H1 (cell line): ENCODE measurements around the gene GRIP2. TPM values are rescaled to one million over a fixed set of nuclear protein-coding genes. Genes with fewer than 3 reads are reported as not detected.

Experiments
- CTCF ChIA-PET: fragments of 300-600 bp; sonication (Branson Sonifier 250); formaldehyde crosslinking; loops from one replicate; lab custom pipeline; 2021; ENCODE audit not compliant: partially characterized antibody; lab: Charles Lee
- POLR2A ChIA-PET: fragments of 300-600 bp; sonication (Branson Sonifier 250); formaldehyde crosslinking; loops from one replicate; lab custom pipeline; 2021; ENCODE audit warnings: inconsistent platforms; ENCODE audit not compliant: partially characterized antibody; lab: Charles Lee
- DNase-seq, 2 experiments: peaks; one replicate each; pipeline versions ENCODE4 v3.0.0 to v3.0.0-alpha.2; 2010 to 2022; ENCODE audit warnings: low spot score in 2 of 2, low read depth in 1 of 2, mixed read lengths in 1 of 2
- FAIRE-seq: peaks from 2 replicates; lab custom pipeline; 2011; peaks lifted over from hg19 to GRCh38; lab: Jason Lieb, UNC
- H2AFZ ChIP-seq: 2 replicates; pipeline ENCODE4 v1.8.1; 2012; ENCODE audit warnings: low read length, inconsistent platforms
- H2AK5ac ChIP-seq: 2 replicates; pipeline ENCODE4 v1.6.1; 2013; ENCODE audit warnings: low read depth, low read length
- H2BK120ac ChIP-seq: replicated peaks from 2 replicates; pipeline ENCODE3; 2013; ENCODE audit warnings: low read depth, low read length, inconsistent platforms
- H2BK12ac ChIP-seq: 2 replicates; pipeline ENCODE4 v1.6.1; 2013; ENCODE audit warnings: low read depth, low read length
- H2BK15ac ChIP-seq: 2 replicates; pipeline ENCODE4 v1.6.1; 2013; ENCODE audit warnings: low read length
- H2BK20ac ChIP-seq: 2 replicates; pipeline ENCODE4 v1.6.1; 2013; ENCODE audit warnings: low read length
- H2BK5ac ChIP-seq: 2 replicates; pipeline ENCODE4 v1.6.1; 2013; ENCODE audit warnings: low read depth, low read length
- H3K14ac ChIP-seq: 2 replicates; pipeline ENCODE4 v1.6.1; 2013; ENCODE audit warnings: inconsistent platforms; ENCODE audit not compliant: insufficient read length
- H3K18ac ChIP-seq: 2 replicates; pipeline ENCODE4 v1.6.1; 2013; ENCODE audit warnings: low read length; ENCODE audit errors: extremely low read depth
- H3K23ac ChIP-seq: 2 replicates; pipeline ENCODE4 v1.6.1; 2013; ENCODE audit warnings: inconsistent platforms; ENCODE audit not compliant: insufficient read length
- H3K23me2 ChIP-seq: 2 replicates; pipeline ENCODE4 v1.6.1; 2013; ENCODE audit warnings: low read depth, low read length
- H3K27ac ChIP-seq: 2 replicates; pipeline ENCODE4 v1.6.1; 2011; ENCODE audit warnings: low read depth, low read length, inconsistent platforms
- H3K27me3 ChIP-seq, 4 experiments: replicated peaks in 1 of 4; 1 replicate in 1 of 4; 2 replicates in 3 of 4; pipeline versions ENCODE4 v1.6.1 to v1.8.1; 2011 to 2013; ENCODE audit warnings: low read length in 3 of 4, mild to moderate bottlenecking in 3 of 4, inconsistent platforms in 2 of 4, mixed read lengths in 2 of 4, moderate library complexity in 1 of 4; ENCODE audit not compliant: control insufficient read depth in 3 of 4, insufficient read depth in 3 of 4; ENCODE audit errors: extremely low read depth in 1 of 4
- H3K36me3 ChIP-seq, 4 experiments: 2 replicates each; pipeline versions ENCODE4 v1.6.1 to v1.8.1; 2011 to 2013; ENCODE audit warnings: mild to moderate bottlenecking in 4 of 4, low read length in 3 of 4, moderate library complexity in 2 of 4, control low read depth in 1 of 4, inconsistent platforms in 1 of 4; ENCODE audit not compliant: insufficient read depth in 4 of 4, control insufficient read depth in 2 of 4
- H3K4ac ChIP-seq: replicated peaks from 2 replicates; pipeline ENCODE3; 2013; ENCODE audit warnings: low read length, low read depth, mixed read lengths, inconsistent platforms; ENCODE audit not compliant: insufficient read length
- H3K4me1 ChIP-seq, 4 experiments: replicated peaks in 1 of 4; 1 replicate in 1 of 4; 2 replicates in 3 of 4; pipeline versions ENCODE4 v1.6.1 to v1.8.1; 2011 to 2013; ENCODE audit warnings: low read length in 3 of 4, inconsistent platforms in 2 of 4, mixed read lengths in 1 of 4; ENCODE audit not compliant: insufficient read depth in 4 of 4, control insufficient read depth in 3 of 4
- H3K4me2 ChIP-seq, 2 experiments: 2 replicates each; pipeline versions ENCODE4 v1.6.1 to v1.8.1; 2011 to 2013; ENCODE audit warnings: low read depth in 2 of 2, low read length in 2 of 2, control low read depth in 1 of 2, inconsistent platforms in 1 of 2, mild to moderate bottlenecking in 1 of 2; ENCODE audit not compliant: insufficient read depth in 1 of 2
- H3K4me3 ChIP-seq, 4 experiments: fragments of 200-600, 300-600 bp in 1 of 4; sonication (generic), shearing (Covaris generic), sonication (Bioruptor Twin) in 1 of 4; 2 replicates each; pipeline versions ENCODE4 v1.5.1 to v1.8.1; 2011 to 2016; ENCODE audit warnings: low read length in 4 of 4, low read depth in 3 of 4, control low read depth in 2 of 4, inconsistent platforms in 2 of 4, mild to moderate bottlenecking in 2 of 4, mixed read lengths in 1 of 4, moderate library complexity in 1 of 4; ENCODE audit not compliant: insufficient read depth in 2 of 4; ENCODE audit errors: extremely low read depth in 1 of 4
- H3K56ac ChIP-seq: replicated peaks from 2 replicates; pipeline ENCODE3; 2013; ENCODE audit warnings: low read depth, mild to moderate bottlenecking, mixed read lengths, low read length, inconsistent platforms; ENCODE audit not compliant: insufficient read length
- H3K79me1 ChIP-seq: 2 replicates; pipeline ENCODE4 v1.6.1; 2013; ENCODE audit warnings: low read depth, low read length, control low read depth
- H3K79me2 ChIP-seq, 2 experiments: 2 replicates each; pipeline versions ENCODE4 v1.6.1 to v1.8.1; 2012 to 2013; ENCODE audit warnings: low read length in 2 of 2, mild to moderate bottlenecking in 2 of 2, inconsistent platforms in 1 of 2; ENCODE audit not compliant: insufficient read depth in 2 of 2, control insufficient read depth in 1 of 2
- H3K9ac ChIP-seq, 4 experiments: replicated peaks in 1 of 4; 1 replicate in 1 of 4; 2 replicates in 3 of 4; pipeline versions ENCODE4 v1.6.1 to v1.8.1; 2011 to 2013; ENCODE audit warnings: low read depth in 3 of 4, low read length in 3 of 4, control low read depth in 2 of 4, mild to moderate bottlenecking in 2 of 4, moderate library complexity in 2 of 4, inconsistent platforms in 1 of 4; ENCODE audit errors: extremely low read depth in 1 of 4
- H3K9me3 ChIP-seq, 2 experiments: 2 replicates each; pipeline versions ENCODE4 v1.6.1 to v1.8.1; 2012 to 2013; ENCODE audit warnings: mild to moderate bottlenecking in 2 of 2, moderate library complexity in 2 of 2, control low read depth in 1 of 2, inconsistent platforms in 1 of 2, low read depth in 1 of 2, low read length in 1 of 2, mixed read lengths in 1 of 2; ENCODE audit not compliant: insufficient read depth in 2 of 2
- H4K20me1 ChIP-seq, 2 experiments: replicated peaks in 1 of 2; 2 replicates each; pipeline versions ENCODE3 to v1.8.1; 2011 to 2013; ENCODE audit warnings: inconsistent platforms in 2 of 2, low read length in 2 of 2, mild to moderate bottlenecking in 1 of 2; ENCODE audit not compliant: insufficient read depth in 2 of 2, control insufficient read depth in 1 of 2
- H4K5ac ChIP-seq: 2 replicates; pipeline ENCODE4 v1.6.1; 2013; ENCODE audit warnings: low read length, low read depth, mixed read lengths, inconsistent platforms; ENCODE audit not compliant: insufficient read length
- H4K8ac ChIP-seq: 2 replicates; pipeline ENCODE4 v1.8.0; 2013; ENCODE audit warnings: mild to moderate bottlenecking, moderate library complexity, low read length, inconsistent platforms; ENCODE audit not compliant: insufficient read depth; ENCODE audit errors: extremely low read depth
- H4K91ac ChIP-seq: replicated peaks from 2 replicates; pipeline ENCODE3; 2013; ENCODE audit warnings: low read length, mixed read lengths, inconsistent platforms; ENCODE audit not compliant: insufficient read length
- JUN ChIP-seq: IDR thresholded peaks from 2 replicates; pipeline ENCODE4 v1.6.1; 2011; ENCODE audit warnings: low read depth, mild to moderate bottlenecking, improper control_type of control experiment, low read length
- RAD21 ChIP-seq, 2 experiments: IDR thresholded peaks in 1 of 2; conservative IDR thresholded peaks in 1 of 2; 2 replicates each; pipeline ENCODE4 v1.6.1; 2011; ENCODE audit warnings: low read depth in 2 of 2, low read length in 2 of 2, improper control_type of control experiment in 1 of 2, inconsistent platforms in 1 of 2, mild to moderate bottlenecking in 1 of 2, moderate library complexity in 1 of 2
- SIN3A ChIP-seq, 2 experiments: IDR thresholded peaks in 1 of 2; conservative IDR thresholded peaks in 1 of 2; 2 replicates each; pipeline ENCODE4 v1.6.1; 2011 to 2012; ENCODE audit warnings: low read length in 2 of 2, improper control_type of control experiment in 1 of 2, low read depth in 1 of 2, mild to moderate bottlenecking in 1 of 2
- SRF ChIP-seq: IDR thresholded peaks from 2 replicates; pipeline ENCODE4 v1.6.1; 2011; ENCODE audit warnings: mild to moderate bottlenecking, low read depth, low read length, moderate library complexity
- TBP ChIP-seq: IDR thresholded peaks from 2 replicates; pipeline ENCODE4 v1.6.1; 2011; ENCODE audit warnings: low read depth, low read length, improper control_type of control experiment
- WGBS, 2 experiments: shearing (Covaris generic) in 1 of 2; methylation state at CpG; one replicate each; pipeline versions ENCODE4 v1.1.6 to v1.1.7; 2013 to 2015; ENCODE audit warnings: low lambda C conversion rate in 2 of 2, mixed read lengths in 2 of 2, inconsistent platforms in 1 of 2, low coverage in 1 of 2, missing lambda C conversion rate in 1 of 2; ENCODE audit not compliant: insufficient replicate concordance in 2 of 2, insufficient coverage in 1 of 2, insufficient read length in 1 of 2; ENCODE audit errors: extremely low coverage in 1 of 2, missing lambda C conversion rate in 1 of 2; 5-methylcytosine and 5-hydroxymethylcytosine counted together
- polyA plus RNA-seq, 7 experiments: library from polyadenylated mRNA; depleted of rRNA in 3 of 7; stranded (reverse) in 5 of 7; unstranded in 2 of 7; fragments of >200 nt in 5 of 7; fragments of 200-250 nt in 2 of 7; gene quantifications; 1 replicate in 5 of 7; 2 replicates in 1 of 7; 4 replicates in 1 of 7; pipeline versions ENCODE4 v1.2.1 to v1.2.3, GENCODE V29; 2011 to 2013; ENCODE audit warnings: missing spikeins in 2 of 7, mixed read lengths in 2 of 7
- total RNA-seq: library from RNA; stranded (reverse); fragmentation: NEBNext Ultra II Directional; extraction: Animal tissue kit (Norgen Biotek cat#: 25700); gene quantifications from 2 replicates; pipeline ENCODE4 v1.2.1, GENCODE V29; 2021
- TF ChIP-seq, protein P1 (sequence below), 3 experiments: IDR thresholded peaks; 1 replicate in 2 of 3; 2 replicates in 1 of 3; pipeline versions ENCODE4 v1.5.1 to v1.6.1; 2011; ENCODE audit warnings: low read length in 3 of 3, mild to moderate bottlenecking in 3 of 3, inconsistent platforms in 2 of 3, low read depth in 1 of 3, moderate library complexity in 1 of 3; ENCODE audit not compliant: insufficient read depth in 1 of 3; ENCODE audit errors: control extremely low read depth in 1 of 3
- TF ChIP-seq, protein P2 (sequence below): IDR thresholded peaks from 2 replicates; pipeline ENCODE4 v1.6.1; 2012; ENCODE audit warnings: low read length, inconsistent platforms

Gene GRIP2
- total and polyA plus RNA-seq, 2 of the 8 experiments (the other 6 are each of a cell fraction or from before 2014, with no cell fraction given) = 2.5 to 6.4 TPM

DNA sequence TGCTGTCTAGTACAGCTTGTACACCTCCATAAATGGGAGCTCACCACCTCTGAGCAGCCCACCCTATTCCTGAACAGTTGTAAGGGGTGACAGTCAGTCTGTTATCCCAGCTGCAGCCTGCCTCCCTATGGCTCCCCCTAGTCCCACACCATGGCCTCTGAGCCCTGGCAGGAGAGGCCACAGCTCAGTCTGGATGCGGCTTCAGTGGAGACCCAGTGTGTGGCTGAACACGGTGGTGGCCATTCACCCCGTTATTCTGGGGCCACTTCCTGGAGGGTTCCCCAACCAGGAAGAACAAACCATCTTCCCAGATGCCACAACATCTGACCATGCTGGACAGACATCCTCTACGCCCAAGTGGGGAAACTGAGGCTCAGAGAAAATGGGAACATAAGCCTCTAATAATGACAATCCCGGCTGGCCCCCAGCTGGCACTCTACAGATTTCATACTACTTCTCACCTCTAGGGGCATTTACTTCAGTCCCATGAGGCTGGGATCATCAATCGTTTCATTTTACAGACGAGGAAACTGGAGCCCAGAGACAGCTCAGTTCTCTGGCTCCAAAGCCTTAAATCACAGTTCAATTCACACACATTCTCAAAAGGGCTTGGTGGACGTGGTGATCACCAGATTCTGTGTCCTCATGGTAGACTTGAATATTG is 9.2 kb upstream of the GRIP2 start:
- H2AFZ ChIP-seq = no peak overlapping the region
- no peak overlapping the region for H4K91ac ChIP-seq
- no peak overlapping the region for H3K23ac ChIP-seq
- H3K27me3 ChIP-seq = no peaks in the 10 kb centered on the region
- H3K23me2 ChIP-seq = no peaks in the 10 kb centered on the region
- no peak overlapping the region for H4K8ac ChIP-seq
- H3K4ac ChIP-seq = no peak overlapping the region
- DNase-seq = no peak
- H3K79me1 ChIP-seq = no peaks in the 10 kb centered on the region
- H4K5ac ChIP-seq = no peak overlapping the region
- ChIA-PET POLR2A (interaction anchor here (2.2 kb wide), 1 partner anchor 41 kb away, joined by 7 read pairs; no protein-coding TSS in a partner anchor), CTCF (interaction anchor here (0.6 to 13.1 kb wide), 31 partner anchors 10 to 346 kb away, joined by 3 to 280 read pairs (median 6); partner anchors contain the start of gene GRIP2)
- no peak overlapping the region for H3K56ac ChIP-seq
- no peak overlapping the region for H2BK20ac ChIP-seq
- peaks cover 0 to 3% of the 10 kb centered on the region in 2 experiments for H4K20me1 ChIP-seq
- no peak overlapping the region for H3K14ac ChIP-seq
- H3K4me1 ChIP-seq = peaks cover 0 to 3% (median 1%) of the 10 kb centered on the region in 4 experiments; a peak in 1 of 7 replicates
- no peak overlapping the region for H3K9ac ChIP-seq
- H3K18ac ChIP-seq = no peak overlapping the region
- H2BK15ac ChIP-seq = 0 out of 2 replicates have a peak overlapping the region, but pooled peaks have one; percentile 16
- no peaks in the 10 kb centered on the region for H3K9me3 ChIP-seq
- H2BK5ac ChIP-seq = no peak overlapping the region
- no peak overlapping the region for H3K4me2 ChIP-seq
- no peak overlapping the region for H2BK120ac ChIP-seq
- no peak for FAIRE-seq
- H3K79me2 ChIP-seq = no peaks in the 10 kb centered on the region
- no peak overlapping the region for H2AK5ac ChIP-seq
- no peaks in the 10 kb centered on the region for H3K36me3 ChIP-seq
- peak overlapping the region; percentile 31; the same call in 1 of the 2 replicates for H2BK12ac ChIP-seq
- WGBS, 2 experiments = 81% methylated on average over 8 of the region's 8 CpGs; no CpG with 5 or more reads in 1 of the 2 experiments
- no peak overlapping the region for H3K27ac ChIP-seq
- no peak overlapping the region for H3K4me3 ChIP-seq
- TF ChIP-seq SIN3A (conservative IDR thresholded peaks at IDR 0.05 in 1 of 2, IDR thresholded peaks at IDR 0.05 in 1 of 2; ENCODE audit: low read depth in 1 of 2, low read length in 2 of 2) = no peak
- no peak for TF ChIP-seq TBP
- TF ChIP-seq, protein P1, sequence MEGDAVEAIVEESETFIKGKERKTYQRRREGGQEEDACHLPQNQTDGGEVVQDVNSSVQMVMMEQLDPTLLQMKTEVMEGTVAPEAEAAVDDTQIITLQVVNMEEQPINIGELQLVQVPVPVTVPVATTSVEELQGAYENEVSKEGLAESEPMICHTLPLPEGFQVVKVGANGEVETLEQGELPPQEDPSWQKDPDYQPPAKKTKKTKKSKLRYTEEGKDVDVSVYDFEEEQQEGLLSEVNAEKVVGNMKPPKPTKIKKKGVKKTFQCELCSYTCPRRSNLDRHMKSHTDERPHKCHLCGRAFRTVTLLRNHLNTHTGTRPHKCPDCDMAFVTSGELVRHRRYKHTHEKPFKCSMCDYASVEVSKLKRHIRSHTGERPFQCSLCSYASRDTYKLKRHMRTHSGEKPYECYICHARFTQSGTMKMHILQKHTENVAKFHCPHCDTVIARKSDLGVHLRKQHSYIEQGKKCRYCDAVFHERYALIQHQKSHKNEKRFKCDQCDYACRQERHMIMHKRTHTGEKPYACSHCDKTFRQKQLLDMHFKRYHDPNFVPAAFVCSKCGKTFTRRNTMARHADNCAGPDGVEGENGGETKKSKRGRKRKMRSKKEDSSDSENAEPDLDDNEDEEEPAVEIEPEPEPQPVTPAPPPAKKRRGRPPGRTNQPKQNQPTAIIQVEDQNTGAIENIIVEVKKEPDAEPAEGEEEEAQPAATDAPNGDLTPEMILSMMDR (IDR thresholded peaks at IDR 0.05; ENCODE audit: control extremely low read depth in 1 of 3, insufficient read depth in 1 of 3, low read depth in 1 of 3, low read length in 3 of 3) = peak in 2 of 3 experiments; percentile 45 to 46; a peak in 2 of 4 replicates
- TF ChIP-seq RAD21 (IDR thresholded peaks at IDR 0.05 in 1 of 2, conservative IDR thresholded peaks at IDR 0.05 in 1 of 2; ENCODE audit: low read depth in 2 of 2, low read length in 2 of 2) = peak in 1 of 2 experiments; percentile 26; a peak in 2 of 4 replicates
- TF ChIP-seq JUN = no peak
- no peak for TF ChIP-seq SRF
- TF ChIP-seq, protein P2, sequence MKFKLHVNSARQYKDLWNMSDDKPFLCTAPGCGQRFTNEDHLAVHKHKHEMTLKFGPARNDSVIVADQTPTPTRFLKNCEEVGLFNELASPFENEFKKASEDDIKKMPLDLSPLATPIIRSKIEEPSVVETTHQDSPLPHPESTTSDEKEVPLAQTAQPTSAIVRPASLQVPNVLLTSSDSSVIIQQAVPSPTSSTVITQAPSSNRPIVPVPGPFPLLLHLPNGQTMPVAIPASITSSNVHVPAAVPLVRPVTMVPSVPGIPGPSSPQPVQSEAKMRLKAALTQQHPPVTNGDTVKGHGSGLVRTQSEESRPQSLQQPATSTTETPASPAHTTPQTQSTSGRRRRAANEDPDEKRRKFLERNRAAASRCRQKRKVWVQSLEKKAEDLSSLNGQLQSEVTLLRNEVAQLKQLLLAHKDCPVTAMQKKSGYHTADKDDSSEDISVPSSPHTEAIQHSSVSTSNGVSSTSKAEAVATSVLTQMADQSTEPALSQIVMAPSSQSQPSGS = no peak
